Measurements from ENCODE around the gene PRKX.

- TF ChIP-seq ZNF8 (CRISPR knock-in tag; IDR thresholded peaks at IDR 0.05) = no peak
- TF ChIP-seq OSR1 (CRISPR knock-in tag; IDR thresholded peaks at IDR 0.05) = no peak
- TF ChIP-seq ESRRG (CRISPR knock-in tag; IDR thresholded peaks at IDR 0.05) = no peak
- no peak for TF ChIP-seq CREB5 (CRISPR knock-in tag; IDR thresholded peaks at IDR 0.05; ENCODE audit: low read depth)
- TF ChIP-seq TSHZ2 (CRISPR knock-in tag; IDR thresholded peaks at IDR 0.05) = no peak
- TF ChIP-seq ISL1 (CRISPR knock-in tag; IDR thresholded peaks at IDR 0.05) = no peak
- no peak for TF ChIP-seq GLIS3 (CRISPR knock-in tag; IDR thresholded peaks at IDR 0.05)
- TF ChIP-seq RARB (CRISPR knock-in tag; IDR thresholded peaks at IDR 0.05) = no peak
- TF ChIP-seq CSRNP3 (CRISPR knock-in tag; IDR thresholded peaks at IDR 0.05) = no peak
- no peak for TF ChIP-seq ZFP30 (CRISPR knock-in tag; IDR thresholded peaks at IDR 0.05)
- no peak for TF ChIP-seq ZNF565 (CRISPR knock-in tag; conservative IDR thresholded peaks at IDR 0.05; ENCODE audit: low read depth)
- TF ChIP-seq ARNTL (CRISPR knock-in tag; IDR thresholded peaks at IDR 0.05; ENCODE audit: borderline replicate concordance, low read depth) = no peak
Observed at GRCh38 chrX:3567686-3568085, 145.8 kb downstream of the PRKX start.
